Endothelial cell of umbilical vein (primary cell): ENCODE measurements around the gene PTP4A1. TPM values are rescaled to one million over a fixed set of nuclear protein-coding genes. Genes with fewer than 3 reads are reported as not detected.

Experiments used
- BruUV-seq: library from RNA; stranded (reverse); fragments of 400-500 nt; replicated peaks from 2 replicates; lab custom pipeline; 2021; lab: Mats Ljungman, UMichigan
- CTCF ChIA-PET: fragments of 300-600, 350-600 bp; sonication (Branson Sonifier 250); formaldehyde crosslinking; loops from one replicate; lab custom pipeline; 2021; ENCODE audit warnings: antibody characterized with exemption, inconsistent platforms; lab: Charles Lee
- POLR2A ChIA-PET: fragments of 300-600, 350-600 bp; sonication (Branson Sonifier 250); formaldehyde crosslinking; loops from one replicate; lab custom pipeline; 2021; ENCODE audit warnings: antibody characterized with exemption, inconsistent platforms; lab: Charles Lee
- DNase-seq: peaks from one replicate; pipeline ENCODE4 v3.0.0-alpha.2; 2011; ENCODE audit warnings: low read depth, low spot score
- FAIRE-seq: peaks from 2 replicates; lab custom pipeline; 2011; peaks lifted over from hg19 to GRCh38; lab: Jason Lieb, UNC
- H2AFZ ChIP-seq: 2 replicates; pipeline ENCODE4 v1.6.0; 2012; ENCODE audit warnings: low read depth, low read length, control low read depth, inconsistent platforms
- H3K27ac ChIP-seq: 2 replicates; pipeline ENCODE4 v1.5.1; 2011; ENCODE audit warnings: low read depth, mild to moderate bottlenecking, control low read depth, low read length, moderate library complexity; ENCODE audit not compliant: insufficient read depth
- H3K27me3 ChIP-seq, 2 experiments: 2 replicates each; pipeline versions ENCODE4 v1.6.0 to v1.6.1; 2011; ENCODE audit warnings: low read length in 2 of 2, mixed read lengths in 1 of 2; ENCODE audit not compliant: control insufficient read depth in 2 of 2, insufficient read depth in 2 of 2
- H3K36me3 ChIP-seq, 2 experiments: 2 replicates in 1 of 2; 3 replicates in 1 of 2; pipeline ENCODE4 v1.5.1; 2011; ENCODE audit warnings: low read length in 2 of 2, mild to moderate bottlenecking in 1 of 2, moderate library complexity in 1 of 2; ENCODE audit not compliant: control insufficient read depth in 2 of 2, insufficient read depth in 2 of 2; ENCODE audit errors: extremely low read depth in 1 of 2
- H3K4me1 ChIP-seq: 3 replicates; pipeline ENCODE4 v1.5.1; 2011; ENCODE audit warnings: mild to moderate bottlenecking, low read length; ENCODE audit not compliant: control insufficient read depth, insufficient read depth; ENCODE audit errors: extremely low read depth
- H3K4me2 ChIP-seq: 2 replicates; pipeline ENCODE4 v1.6.1; 2011; ENCODE audit warnings: low read length, control low read depth, mixed read lengths; ENCODE audit not compliant: insufficient read depth
- H3K4me3 ChIP-seq, 3 experiments: fragments of 200-600 bp in 1 of 3; sonication (generic), shearing (Covaris generic) in 1 of 3; replicated peaks in 1 of 3; 2 replicates each; pipeline ENCODE4 v1.5.1; 2011 to 2016; ENCODE audit warnings: control low read depth in 3 of 3, low read length in 3 of 3, mild to moderate bottlenecking in 2 of 3, inconsistent platforms in 1 of 3, low read depth in 1 of 3, moderate library complexity in 1 of 3; ENCODE audit not compliant: insufficient read depth in 1 of 3
- H3K79me2 ChIP-seq: 2 replicates; pipeline ENCODE4 v1.6.0; 2012; ENCODE audit warnings: low read length, inconsistent platforms; ENCODE audit not compliant: control insufficient read depth, insufficient read depth
- H3K9ac ChIP-seq: replicated peaks from 2 replicates; pipeline ENCODE3; 2011; ENCODE audit warnings: low read length, control low read depth; ENCODE audit not compliant: insufficient read depth; ENCODE audit errors: extremely low read depth
- H3K9me1 ChIP-seq: replicated peaks from 3 replicates; pipeline ENCODE4 v1.6.0; 2011; ENCODE audit warnings: mild to moderate bottlenecking, low read length; ENCODE audit not compliant: control insufficient read depth, insufficient read depth; ENCODE audit errors: extremely low read depth
- H3K9me3 ChIP-seq: replicated peaks from 2 replicates; pipeline ENCODE4 v1.5.1; 2012; ENCODE audit warnings: low read length, inconsistent platforms; ENCODE audit not compliant: control insufficient read depth, insufficient read depth
- H4K20me1 ChIP-seq: replicated peaks from 2 replicates; pipeline ENCODE3; 2011; ENCODE audit warnings: mild to moderate bottlenecking, low read length; ENCODE audit not compliant: control insufficient read depth, insufficient read depth; ENCODE audit errors: extremely low read depth
- EZH2 ChIP-seq: IDR thresholded peaks from 2 replicates; pipeline ENCODE4 v1.6.1; 2012; ENCODE audit warnings: borderline replicate concordance, low read depth, mild to moderate bottlenecking, moderate library complexity, low read length, inconsistent platforms; ENCODE audit not compliant: severe bottlenecking
- FOS ChIP-seq: IDR thresholded peaks from 2 replicates; pipeline ENCODE4 v1.6.1; 2011; ENCODE audit warnings: mild to moderate bottlenecking, low read length, moderate library complexity, borderline replicate concordance; ENCODE audit not compliant: insufficient read depth
- GATA2 ChIP-seq: IDR thresholded peaks from 2 replicates; pipeline ENCODE4 v1.7.0; 2011; ENCODE audit warnings: low read depth, mild to moderate bottlenecking, moderate library complexity, mixed read lengths, low read length; ENCODE audit not compliant: insufficient read length, insufficient read depth
- JUN ChIP-seq: IDR thresholded peaks from 2 replicates; pipeline ENCODE4 v1.6.1; 2011; ENCODE audit warnings: borderline replicate concordance, low read depth; ENCODE audit not compliant: insufficient read length, insufficient read depth
- MAX ChIP-seq: IDR thresholded peaks from 2 replicates; pipeline ENCODE4 v1.6.1; 2011; ENCODE audit not compliant: insufficient read depth, insufficient read length
- MYC ChIP-seq: IDR thresholded peaks from one replicate; pipeline ENCODE4 v1.6.1; 2011; ENCODE audit warnings: mild to moderate bottlenecking, low read depth, low read length
- POLR2A ChIP-seq: IDR thresholded peaks from 2 replicates; pipeline ENCODE4 v1.6.1; 2012; ENCODE audit warnings: low read depth, mild to moderate bottlenecking, control low read depth, low read length
- POLR2AphosphoS5 ChIP-seq: IDR thresholded peaks from 2 replicates; pipeline ENCODE4 v1.6.1; 2012; ENCODE audit warnings: low read depth, mild to moderate bottlenecking, control low read depth, low read length, moderate library complexity; ENCODE audit not compliant: insufficient read depth
- dilution Hi-C: fragments of 300-500 bp; cut with MboI; formaldehyde crosslinking; loops from one replicate; pipeline ENCODE4 v1.15.0; 2019; ENCODE audit warnings: low sequenced_read_pairs; ENCODE audit not compliant: extremely low pct_ligation_motif_present
- intact Hi-C: fragments of 100-400 bp; cut with micrococcal nuclease; formaldehyde crosslinking; loops from one replicate; pipeline ENCODE4 v1.10.0; 2022
- polyA plus RNA-seq, 4 experiments: library from polyadenylated mRNA; depleted of rRNA in 3 of 4; stranded (reverse) in 3 of 4; unstranded in 1 of 4; fragments of >200 nt; gene quantifications; 2 replicates each; pipeline versions ENCODE4 v1.2.1 to v1.2.3, GENCODE V29; 2011 to 2012; ENCODE audit warnings: missing spikeins in 1 of 4
- total RNA-seq: library from RNA; stranded (reverse); gene quantifications from 2 replicates; pipeline ENCODE4 v1.2.3, GENCODE V29; 2021
- TF ChIP-seq, protein P1 (sequence below), 2 donors: IDR thresholded peaks; 1 replicate in 1 of 2; 2 replicates in 1 of 2; pipeline ENCODE4 v1.5.1; 2011; ENCODE audit warnings: low read length in 2 of 2, mild to moderate bottlenecking in 2 of 2, moderate library complexity in 2 of 2, control low read depth in 1 of 2, inconsistent platforms in 1 of 2, low read depth in 1 of 2; ENCODE audit not compliant: insufficient read depth in 1 of 2; ENCODE audit errors: extremely low read depth in 1 of 2

PTP4A1 gene
- total and polyA plus RNA-seq, 2 donors (not counting 3 experiments of a cell fraction or from before 2014, with no cell fraction given): 10.8 to 58.4 TPM

DNA sequence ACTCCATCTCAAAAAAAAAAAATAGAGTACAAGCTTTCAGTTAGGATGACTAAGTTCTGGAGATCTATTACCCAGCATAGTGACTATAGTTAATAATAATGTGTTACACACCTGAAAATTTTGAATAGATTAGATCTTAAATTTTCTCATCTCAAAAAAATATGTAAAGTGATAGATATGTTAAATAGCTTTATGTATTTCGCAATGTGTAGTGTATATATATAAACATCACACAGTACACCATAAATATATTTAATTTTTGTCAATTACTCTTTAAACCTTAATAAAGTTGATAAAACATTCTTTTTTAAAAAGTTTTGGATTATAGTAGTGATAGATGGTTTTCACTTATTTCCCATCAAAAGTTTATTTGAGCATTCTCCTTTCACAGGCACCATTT, 25.6 kb upstream of the PTP4A1 start:
- Histone ChIP-seq H3K27ac (no peak overlapping the region), H3K9me3 (no peaks in the 10 kb centered on the region), H3K4me3 (no peak overlapping the region), H2AFZ (no peak overlapping the region), H3K36me3 (no peaks in the 10 kb centered on the region), H3K27me3 (no peaks in the 10 kb centered on the region), H3K79me2 (no peaks in the 10 kb centered on the region), H3K9me1 (no peaks in the 10 kb centered on the region), H3K4me1 (no peaks in the 10 kb centered on the region), H3K9ac (no peak overlapping the region), H4K20me1 (no peaks in the 10 kb centered on the region), H3K4me2 (no peak overlapping the region)
- dilution Hi-C loops (no loop called here), intact Hi-C loops (no loop called here)
- ChIA-PET POLR2A (no interaction called here), CTCF (no interaction called here)
- no TSS peak for BruUV-seq
- DNase-seq (no peak), FAIRE-seq (no peak)
- TF ChIP-seq POLR2AphosphoS5: no peak
- TF ChIP-seq, protein P1, sequence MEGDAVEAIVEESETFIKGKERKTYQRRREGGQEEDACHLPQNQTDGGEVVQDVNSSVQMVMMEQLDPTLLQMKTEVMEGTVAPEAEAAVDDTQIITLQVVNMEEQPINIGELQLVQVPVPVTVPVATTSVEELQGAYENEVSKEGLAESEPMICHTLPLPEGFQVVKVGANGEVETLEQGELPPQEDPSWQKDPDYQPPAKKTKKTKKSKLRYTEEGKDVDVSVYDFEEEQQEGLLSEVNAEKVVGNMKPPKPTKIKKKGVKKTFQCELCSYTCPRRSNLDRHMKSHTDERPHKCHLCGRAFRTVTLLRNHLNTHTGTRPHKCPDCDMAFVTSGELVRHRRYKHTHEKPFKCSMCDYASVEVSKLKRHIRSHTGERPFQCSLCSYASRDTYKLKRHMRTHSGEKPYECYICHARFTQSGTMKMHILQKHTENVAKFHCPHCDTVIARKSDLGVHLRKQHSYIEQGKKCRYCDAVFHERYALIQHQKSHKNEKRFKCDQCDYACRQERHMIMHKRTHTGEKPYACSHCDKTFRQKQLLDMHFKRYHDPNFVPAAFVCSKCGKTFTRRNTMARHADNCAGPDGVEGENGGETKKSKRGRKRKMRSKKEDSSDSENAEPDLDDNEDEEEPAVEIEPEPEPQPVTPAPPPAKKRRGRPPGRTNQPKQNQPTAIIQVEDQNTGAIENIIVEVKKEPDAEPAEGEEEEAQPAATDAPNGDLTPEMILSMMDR (IDR thresholded peaks at IDR 0.05; ENCODE audit: extremely low read depth in 1 of 2, insufficient read depth in 1 of 2, low read depth in 1 of 2, low read length in 2 of 2): no peak
- no peak for TF ChIP-seq POLR2A
- TF ChIP-seq JUN: no peak
- no peak for TF ChIP-seq MYC
- no peak for TF ChIP-seq MAX
- no peak for TF ChIP-seq FOS
- TF ChIP-seq GATA2: no peak
- TF ChIP-seq EZH2: no peak
